Suppressor macrophage (primary cell): ENCODE results near the gene CEACAM20.
"Not testable (repeated sequence)": the region's sequence is repeated elsewhere in the genome, so short reads cannot be mapped to it uniquely, and the experiment has no call there.

ENCODE experiments used
- DNase-seq, 4 experiments: peaks; one replicate each; pipeline ENCODE4 v3.0.0-alpha.2; 2020 to 2022

The CEACAM20 gene

DNA sequence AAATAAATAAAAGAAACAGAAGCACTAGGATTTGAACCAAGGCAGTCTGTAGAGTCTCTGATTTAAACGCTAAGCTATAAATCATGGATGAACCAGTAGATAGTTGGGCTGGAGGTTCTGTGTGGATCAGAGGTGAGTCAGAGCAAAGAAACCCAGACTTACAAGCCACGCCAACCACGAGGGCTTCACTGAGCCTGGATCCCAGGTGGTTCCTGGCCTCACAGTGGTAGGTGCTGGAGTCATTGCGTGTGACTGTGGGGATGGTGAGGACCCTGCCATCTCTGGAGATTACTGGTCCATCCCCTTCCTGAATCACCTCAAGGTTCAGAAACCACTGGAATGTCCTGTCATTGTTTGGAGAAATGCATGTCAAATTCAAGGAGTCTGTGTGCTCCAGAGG lies 19.3 kb upstream of the CEACAM20 start:
- no peak for DNase-seq

DNA sequence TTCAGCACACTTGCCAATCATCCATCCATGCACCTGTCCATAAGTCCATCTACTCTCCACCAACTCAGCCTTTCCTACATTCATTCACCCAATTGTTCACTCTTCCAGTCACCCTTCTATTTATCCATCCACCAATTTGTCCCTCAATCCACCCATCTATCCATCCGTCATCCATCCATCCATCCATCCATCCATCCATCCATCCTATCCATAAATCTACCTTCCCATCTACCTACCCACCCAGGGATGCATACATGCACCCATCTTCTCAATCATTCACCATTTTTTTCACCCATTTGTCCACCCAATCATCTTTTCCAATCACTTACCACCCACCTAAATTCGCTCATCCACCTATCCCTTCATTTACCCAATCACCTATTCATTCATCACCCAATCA lies 14.6 kb upstream of the CEACAM20 start:
- DNase-seq = no peak

DNA sequence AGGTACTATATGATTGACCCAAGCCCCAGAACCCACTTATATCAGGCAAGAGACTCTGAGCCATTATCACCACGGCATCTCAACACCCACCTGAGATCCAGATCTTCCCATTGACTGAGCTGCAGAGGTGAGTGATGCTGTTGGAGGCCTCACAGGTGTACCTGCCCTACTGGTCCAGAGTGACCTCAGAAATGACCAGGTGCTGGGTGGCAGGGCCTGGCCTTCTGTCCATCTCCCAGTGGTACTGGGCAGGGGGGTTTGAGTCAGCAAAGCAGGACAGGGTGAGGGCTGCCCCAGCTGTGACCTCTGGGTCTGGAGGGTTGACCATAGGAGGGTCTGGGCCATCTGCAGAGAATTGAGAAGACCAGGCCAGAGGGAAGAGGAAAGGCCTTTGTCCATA lies 13.2 kb upstream of the CEACAM20 start:
- DNase-seq = no peak

DNA sequence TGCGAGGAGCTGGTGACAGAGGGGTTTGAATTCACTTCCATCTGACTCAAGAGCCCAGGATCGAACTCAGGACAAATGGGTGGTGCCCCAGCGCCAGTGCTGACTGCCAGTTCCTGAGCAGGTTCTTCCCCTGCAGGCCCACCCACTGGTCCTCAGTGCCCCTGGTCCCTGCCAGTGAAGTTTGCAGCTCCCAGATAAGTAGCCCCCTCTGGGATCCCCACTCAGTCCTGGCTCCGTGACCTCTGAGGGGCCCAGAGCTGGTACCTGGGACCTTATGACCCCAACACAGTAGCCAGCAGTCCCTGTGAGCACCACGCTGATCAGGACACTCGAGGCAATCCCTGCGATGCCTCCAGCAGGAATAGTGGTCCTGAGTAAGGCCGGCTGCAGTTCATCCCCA lies 11.3 kb upstream of the CEACAM20 start:
- no peak for DNase-seq

DNA sequence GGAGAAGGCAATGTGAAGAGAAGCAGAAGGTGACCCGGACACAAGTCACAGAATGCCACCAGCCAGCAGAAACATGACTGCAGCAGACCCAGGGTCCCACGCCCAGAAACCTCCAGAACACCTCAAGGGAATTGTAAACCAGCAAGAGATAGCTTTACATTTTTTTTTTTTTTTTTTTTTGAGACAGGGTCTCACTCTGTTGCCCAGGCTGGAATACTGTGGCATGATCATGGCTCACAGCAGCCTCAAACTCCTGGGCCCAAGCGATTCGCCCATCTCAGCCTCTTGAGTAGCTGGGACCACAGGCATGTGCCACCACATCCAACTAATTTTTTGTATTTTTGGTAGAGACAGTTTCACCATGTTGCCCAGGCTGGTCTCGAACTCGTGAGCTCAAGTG lies 10.5 kb upstream of the CEACAM20 start:
- no peak for DNase-seq

DNA sequence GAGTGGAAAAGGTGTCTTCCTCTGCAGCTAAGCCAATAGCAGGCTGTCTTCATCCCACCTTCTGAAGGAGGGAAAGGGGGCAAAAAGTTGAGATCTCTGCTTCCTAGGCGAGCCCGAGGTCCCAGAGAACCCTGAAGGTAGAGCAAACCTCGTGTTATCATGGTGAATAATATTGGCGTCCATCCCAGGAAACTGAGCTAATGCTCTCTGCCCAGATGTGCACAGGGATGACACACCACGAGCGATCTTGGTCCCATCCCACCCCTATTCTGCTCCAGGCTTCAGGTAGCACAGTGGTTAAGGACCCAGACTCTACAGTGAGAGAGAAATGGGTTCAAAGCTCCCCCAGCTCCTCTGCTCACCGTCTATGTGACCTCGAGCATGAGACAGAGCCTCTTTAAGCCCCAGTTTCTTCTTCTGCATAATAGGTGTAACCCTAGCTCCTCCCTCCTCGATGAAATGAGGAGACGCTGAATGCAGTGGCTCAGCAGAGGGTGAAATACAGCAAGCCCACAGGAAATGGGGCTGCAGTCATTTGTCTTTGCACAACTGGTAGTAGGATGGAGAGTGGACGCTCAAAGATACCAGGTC lies 9.9 kb upstream of the CEACAM20 start:
- no peak for DNase-seq

DNA sequence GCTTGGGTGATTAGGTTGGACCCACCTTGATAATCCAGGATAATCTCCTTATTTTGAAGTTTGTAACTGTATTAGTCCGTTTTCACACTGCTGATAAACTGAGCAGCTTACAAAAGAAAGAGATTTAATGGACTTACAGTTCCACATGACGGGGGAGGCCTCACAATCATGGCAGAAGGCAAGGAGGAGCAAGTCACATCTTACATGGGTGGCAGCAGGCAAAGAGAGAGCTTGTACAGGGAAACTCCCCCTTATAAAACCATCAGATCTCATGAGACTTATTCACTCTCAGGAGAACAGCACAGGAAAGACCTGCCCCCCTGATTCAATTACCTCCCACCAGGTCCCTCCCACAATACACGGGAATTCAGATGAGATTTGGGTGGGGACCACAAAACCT lies 5.9 kb upstream of the CEACAM20 start:
- not testable (repeated sequence) for DNase-seq

GRCh38 chr19:44532819-44533218 lies 3.3 kb upstream of the CEACAM20 start:
- DNase-seq = no peak

DNA sequence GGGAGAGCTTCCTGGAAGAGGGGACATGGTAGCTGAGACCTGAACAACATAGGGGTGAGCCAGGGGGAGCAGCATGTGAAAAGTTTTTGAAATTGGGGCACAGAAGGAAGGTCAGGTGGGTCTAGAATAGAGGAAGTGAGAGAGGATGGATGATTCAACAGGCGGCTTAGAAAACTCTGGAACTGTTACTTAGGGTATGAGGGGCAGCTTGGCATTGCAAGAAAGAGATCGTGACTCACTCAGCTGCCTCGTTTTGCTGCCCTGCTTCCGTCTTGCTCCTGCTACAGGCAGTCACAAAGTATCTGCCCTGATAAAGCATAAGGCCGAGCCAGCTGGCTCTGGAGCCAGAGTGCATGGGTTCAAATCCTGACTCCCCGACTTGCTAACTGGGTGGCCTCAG lies 1.3 kb upstream of the CEACAM20 start:
- peak; percentile 4 to 44 (median 11) for DNase-seq

DNA sequence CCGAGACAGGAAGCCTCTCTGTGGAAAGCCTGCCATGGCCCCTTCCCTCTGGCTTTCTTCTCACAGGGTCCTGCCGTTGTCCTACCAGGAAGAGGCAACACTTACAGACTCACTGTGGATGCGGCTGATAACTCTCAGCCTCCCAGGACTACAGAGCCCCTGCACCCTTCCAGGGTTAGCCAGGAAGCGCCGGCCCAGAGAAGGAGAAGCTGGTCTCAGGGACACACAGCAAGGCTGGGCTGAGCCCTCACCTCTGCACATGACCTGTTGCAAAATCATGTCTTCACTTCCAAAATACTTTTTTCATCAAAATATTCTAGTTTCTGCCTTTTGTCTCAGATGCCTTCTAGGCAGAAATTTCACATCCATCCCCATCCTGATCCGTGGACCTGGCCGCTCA lies 1.9 kb downstream of the CEACAM20 start:
- DNase-seq = no peak

DNA sequence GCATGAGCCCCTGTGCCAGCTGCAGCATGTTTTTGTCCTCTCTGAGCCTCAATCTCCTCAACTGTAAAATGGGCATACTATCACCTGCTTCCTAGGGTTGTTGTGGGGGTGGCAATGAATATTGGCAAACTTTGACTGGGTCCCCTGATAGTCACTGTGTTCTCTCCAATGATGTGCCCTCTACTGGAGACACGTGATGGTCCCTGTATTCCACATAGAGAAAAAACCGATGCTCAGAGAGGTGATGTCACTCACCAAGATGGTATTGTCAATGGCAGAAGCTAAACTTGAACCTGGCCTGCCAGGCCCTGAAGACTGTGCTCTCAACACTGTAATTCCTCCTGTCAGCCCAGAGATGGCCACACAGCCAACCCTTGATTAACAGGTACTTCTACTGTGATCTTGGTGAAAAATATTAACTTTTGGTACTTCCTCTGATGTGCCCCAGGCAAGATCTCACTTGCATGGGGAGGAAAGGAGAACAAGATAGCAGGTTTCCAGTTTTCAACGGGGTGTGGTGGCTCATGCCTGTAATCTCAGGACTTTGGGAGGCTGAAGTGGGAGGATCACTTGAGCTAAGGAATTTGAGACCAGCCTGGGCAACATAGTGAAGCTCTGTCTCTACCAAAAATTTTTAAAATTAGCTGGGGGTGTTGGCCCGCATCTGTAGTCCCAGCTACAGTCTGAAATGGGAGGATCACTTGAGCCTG lies 3.6 kb downstream of the CEACAM20 start:
- no peak for DNase-seq

DNA sequence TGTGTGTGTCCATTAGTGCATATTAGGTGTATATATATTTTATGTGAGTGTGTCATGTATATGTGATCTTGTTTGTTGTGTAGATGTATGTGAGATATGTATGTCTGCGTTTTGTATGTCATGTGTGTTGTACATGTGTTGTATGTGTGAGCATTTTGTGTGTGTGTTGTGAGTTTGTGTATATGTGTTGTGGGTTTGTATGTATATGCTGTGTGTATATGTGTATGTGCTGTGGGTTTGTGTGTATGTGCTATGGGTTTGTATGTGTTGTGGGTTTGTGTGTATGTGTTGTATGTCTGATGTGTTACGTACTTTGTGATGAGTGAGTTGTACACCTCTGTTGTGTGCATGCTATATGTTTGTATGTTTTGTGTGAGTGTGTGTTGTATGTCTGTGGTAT lies 8.1 kb downstream of the CEACAM20 start:
- no peak for DNase-seq

DNA sequence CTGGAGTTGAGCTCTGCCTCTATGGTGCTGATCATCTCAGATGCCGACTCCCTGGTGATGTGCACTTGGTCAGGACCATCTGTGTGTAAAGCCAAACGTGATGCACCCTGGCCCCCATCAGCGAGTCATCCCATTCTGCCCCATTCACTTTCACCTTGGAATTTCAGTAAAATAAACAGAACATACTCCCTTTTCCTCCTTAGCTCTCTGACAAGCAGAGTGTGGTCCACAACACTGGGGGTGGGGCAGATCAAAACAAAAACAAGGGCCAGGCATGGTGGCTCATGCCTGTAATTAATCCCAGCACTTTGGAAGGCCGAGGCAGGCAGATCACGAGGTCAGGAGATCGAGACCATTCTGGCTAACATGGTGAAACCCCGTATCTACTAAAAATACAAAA lies 12.3 kb downstream of the CEACAM20 start:
- DNase-seq = no peak

DNA sequence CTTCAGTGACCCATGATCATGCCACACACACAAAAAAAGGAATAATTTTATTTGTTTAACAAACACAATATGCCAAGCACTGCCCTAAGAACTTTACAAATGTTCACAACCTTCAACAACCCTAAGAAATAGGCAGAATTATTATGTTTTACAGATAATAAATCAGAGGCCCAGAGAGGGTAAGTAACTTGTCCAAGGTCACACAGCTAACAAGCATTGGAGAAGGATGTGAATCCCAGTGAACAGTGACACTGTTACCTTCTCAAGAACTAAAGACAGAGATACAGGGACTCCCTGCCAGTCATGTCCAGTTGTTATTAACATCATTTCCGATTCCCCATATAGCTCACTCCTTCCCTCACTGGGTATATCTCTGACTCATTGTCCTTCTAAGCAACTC lies 13.6 kb downstream of the CEACAM20 start:
- no peak for DNase-seq

DNA sequence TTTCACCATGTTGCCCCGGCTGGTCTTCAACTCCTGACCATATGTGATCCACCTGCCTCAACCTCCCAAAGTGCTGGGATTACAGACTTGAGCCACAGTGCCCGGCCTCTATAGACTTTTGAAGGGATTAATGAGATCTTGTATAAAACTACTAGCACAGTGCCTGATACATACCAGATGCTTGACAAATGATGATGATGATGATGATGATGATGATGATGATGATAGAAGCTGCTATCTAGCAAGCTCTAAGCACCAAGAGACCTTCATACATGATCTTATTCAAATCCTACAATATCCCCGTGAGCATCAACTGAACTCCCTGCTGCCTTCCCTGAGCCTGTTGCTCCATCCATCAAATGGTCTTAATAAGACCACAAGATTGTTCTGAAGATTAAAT lies 14.4 kb downstream of the CEACAM20 start:
- no peak for DNase-seq

- peak; percentile 21 to 54 (median 28) for DNase-seq
Observed at GRCh38 chr19:44512326-44513298, 16.9 kb downstream of the CEACAM20 start.

DNA sequence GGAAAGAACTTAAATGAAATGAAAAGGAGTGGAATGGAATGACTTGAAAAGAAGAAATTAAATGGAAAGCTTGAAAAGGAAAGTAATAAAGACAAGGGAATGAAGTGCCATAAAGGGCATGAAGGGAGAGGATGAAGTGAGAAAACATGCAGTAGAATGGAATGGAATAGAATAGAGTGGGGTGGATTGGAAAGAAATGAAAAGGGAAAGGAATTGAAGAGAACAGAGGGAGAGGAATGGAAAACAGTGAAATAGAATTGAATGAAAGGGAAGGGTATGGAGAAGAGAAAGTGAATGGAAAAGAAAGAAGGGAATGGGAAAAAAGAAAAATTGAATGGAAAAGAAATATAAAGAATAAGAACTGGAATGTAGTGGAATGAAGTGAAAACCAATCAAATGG lies 20.0 kb downstream of the CEACAM20 start:
- no peak for DNase-seq

- peak; percentile 96 to 98 (median 97) for DNase-seq
Observed at GRCh38 chr19:44499962-44500949, 29.2 kb downstream of the CEACAM20 start, which contains the start of gene ZNF180. ZNF180 (minus strand) TSS chr19:44500522; CDS start chr19:44497334, 3,188 bp downstream.

GRCh38 chr19:44499559-44499958 lies 29.9 kb downstream of the CEACAM20 start:
- no peak for DNase-seq

- DNase-seq = no peak
Observed at GRCh38 chr19:44498988-44499387, 30.5 kb downstream of the CEACAM20 start.

- DNase-seq = no peak
Observed at GRCh38 chr19:44496711-44497110, 32.8 kb downstream of the CEACAM20 start.
